ENCODE measurements around the gene SIRT3. TPM values are rescaled to one million over a fixed set of nuclear protein-coding genes. Genes with fewer than 3 reads are reported as not detected.

Gene SIRT3
- total and polyA plus RNA-seq, 2 experiments from 2014 or later: 11.2 to 23.4 TPM

GRCh38 chr11:202490-202889 lies 33.7 kb downstream of the SIRT3 start:
- Histone ChIP-seq H3K9me2 (replicated peaks; ENCODE audit: insufficient read depth) (no peaks in the 10 kb centered on the region), H3K4me3 (no peak overlapping the region), H3K27ac (no peak overlapping the region), H3K4me1 (ENCODE audit: insufficient read depth) (peaks cover 12% of the 10 kb centered on the region), H4K20me1 (ENCODE audit: insufficient read depth, poor library complexity, severe bottlenecking) (peaks cover 40% of the 10 kb centered on the region), H3K27me3 (no peaks in the 10 kb centered on the region), H3K79me2 (peaks cover 35% of the 10 kb centered on the region), H2AFZ (no peak overlapping the region), H3K4me2 (no peak overlapping the region), H3K36me3 (replicated peaks; ENCODE audit: insufficient read depth, low read depth) (no peaks in the 10 kb centered on the region), H3K9me3 (ENCODE audit: low read depth) (no peaks in the 10 kb centered on the region)
- DNase-seq (ENCODE audit: low spot score): no peak
- WGBS (ENCODE audit: low lambda C conversion rate, missing lambda C conversion rate): 82% methylated on average over 8 of the region's 8 CpGs
- no peak for TF ChIP-seq EZH2 (IDR thresholded peaks at IDR 0.05; ENCODE audit: borderline replicate concordance)

- DNase-seq (ENCODE audit: low spot score): no peak
- 65% methylated on average over 15 of the region's 15 CpGs for WGBS (ENCODE audit: low lambda C conversion rate, missing lambda C conversion rate)
- H3K36me3 ChIP-seq (replicated peaks; ENCODE audit: insufficient read depth, low read depth): no peaks in the 10 kb centered on the region
- H3K9me2 ChIP-seq (replicated peaks; ENCODE audit: insufficient read depth): no peaks in the 10 kb centered on the region
- no peak overlapping the region for H3K4me2 ChIP-seq
- H3K27me3 ChIP-seq: no peaks in the 10 kb centered on the region
- H3K9me3 ChIP-seq (ENCODE audit: low read depth): no peaks in the 10 kb centered on the region
- peaks cover 40% of the 10 kb centered on the region for H4K20me1 ChIP-seq (ENCODE audit: insufficient read depth, poor library complexity, severe bottlenecking)
- TF ChIP-seq EZH2phosphoT487 (IDR thresholded peaks at IDR 0.05; ENCODE audit: low read depth, severe bottlenecking, unreplicated experiment): no peak
- TF ChIP-seq CTCF (IDR thresholded peaks at IDR 0.05; ENCODE audit: poor library complexity): no peak
- TF ChIP-seq EZH2 (IDR thresholded peaks at IDR 0.05; ENCODE audit: borderline replicate concordance): no peak
- H3K27ac ChIP-seq: no peak overlapping the region
- no peak overlapping the region for H3K4me3 ChIP-seq
- no peak overlapping the region for H2AFZ ChIP-seq
- H3K79me2 ChIP-seq: peaks cover 34% of the 10 kb centered on the region
- peaks cover 12% of the 10 kb centered on the region for H3K4me1 ChIP-seq (ENCODE audit: insufficient read depth)
These were observed 34.2 kb downstream of the SIRT3 start for GRCh38 chr11:201966-202365.

GRCh38 chr11:200224-201003 lies 35.7 kb downstream of the SIRT3 start:
- TF ChIP-seq EZH2phosphoT487 (IDR thresholded peaks at IDR 0.05; ENCODE audit: low read depth, severe bottlenecking, unreplicated experiment) (no peak), CTCF (IDR thresholded peaks at IDR 0.05; ENCODE audit: poor library complexity) (no peak), EZH2 (IDR thresholded peaks at IDR 0.05; ENCODE audit: borderline replicate concordance) (no peak)
- Histone ChIP-seq H3K27me3 (no peaks in the 10 kb centered on the region), H3K4me2 (no peak overlapping the region), H3K4me3 (no peak overlapping the region), H3K4me1 (ENCODE audit: insufficient read depth) (peaks cover 3% of the 10 kb centered on the region), H2AFZ (no peak overlapping the region), H3K36me3 (replicated peaks; ENCODE audit: insufficient read depth, low read depth) (no peaks in the 10 kb centered on the region), H4K20me1 (ENCODE audit: insufficient read depth, poor library complexity, severe bottlenecking) (peaks cover 30% of the 10 kb centered on the region), H3K9me2 (replicated peaks; ENCODE audit: insufficient read depth) (no peaks in the 10 kb centered on the region), H3K79me2 (peaks cover 18% of the 10 kb centered on the region), H3K9me3 (ENCODE audit: low read depth) (no peaks in the 10 kb centered on the region), H3K27ac (no peak overlapping the region)
- no peak for DNase-seq (ENCODE audit: low spot score)
- 91% methylated on average over 13 of the region's 13 CpGs for WGBS (ENCODE audit: low lambda C conversion rate, missing lambda C conversion rate)

- H3K9me2 ChIP-seq (replicated peaks; ENCODE audit: insufficient read depth): no peaks in the 10 kb centered on the region
- no peaks in the 10 kb centered on the region for H3K9me3 ChIP-seq (ENCODE audit: low read depth)
- no peaks in the 10 kb centered on the region for H3K36me3 ChIP-seq (replicated peaks; ENCODE audit: insufficient read depth, low read depth)
- no peaks in the 10 kb centered on the region for H3K4me1 ChIP-seq (ENCODE audit: insufficient read depth)
- DNase-seq (ENCODE audit: low spot score): no peak
- TF ChIP-seq CTCF (IDR thresholded peaks at IDR 0.05; ENCODE audit: poor library complexity) (no peak), EZH2 (IDR thresholded peaks at IDR 0.05; ENCODE audit: borderline replicate concordance) (no peak), EZH2phosphoT487 (IDR thresholded peaks at IDR 0.05; ENCODE audit: low read depth, severe bottlenecking, unreplicated experiment) (no peak)
- no peak overlapping the region for H3K27ac ChIP-seq
- H4K20me1 ChIP-seq (ENCODE audit: insufficient read depth, poor library complexity, severe bottlenecking): peaks cover 25% of the 10 kb centered on the region
- H3K4me3 ChIP-seq: no peak overlapping the region
- H3K4me2 ChIP-seq: no peak overlapping the region
- no peaks in the 10 kb centered on the region for H3K27me3 ChIP-seq
- WGBS (ENCODE audit: low lambda C conversion rate, missing lambda C conversion rate): 81% methylated on average over 8 of the region's 8 CpGs
- H3K79me2 ChIP-seq: peaks cover 12% of the 10 kb centered on the region
- no peak overlapping the region for H2AFZ ChIP-seq
These were observed 36.4 kb downstream of the SIRT3 start for GRCh38 chr11:199782-200181.

All from hepatocyte (in vitro differentiated cells).